ENCODE results near the gene CD96.

DNA sequence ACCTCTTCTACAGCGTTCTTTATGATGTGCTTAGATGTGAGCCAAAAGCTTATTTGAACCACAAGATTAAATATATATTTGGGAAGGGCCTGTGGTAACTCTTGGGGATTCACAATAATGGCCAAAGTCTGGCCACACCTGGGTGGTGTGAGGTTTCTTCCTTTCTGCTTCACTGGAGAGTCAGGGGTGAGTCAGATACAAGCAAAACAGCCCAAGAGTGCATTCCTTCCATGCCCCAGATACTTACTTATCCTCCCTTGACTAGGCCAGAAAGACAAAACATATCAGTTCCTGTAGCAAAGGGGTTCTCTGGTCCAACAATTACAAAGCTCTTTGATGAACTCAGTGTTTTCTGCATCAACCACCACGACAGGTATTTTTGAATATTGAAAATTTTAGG is 52.2 kb downstream of the CD96 start:
- no peak for TF ChIP-seq EZH2 (IDR thresholded peaks at IDR 0.05; ENCODE audit: low read length, missing control alignments)
- TF ChIP-seq, protein P1, sequence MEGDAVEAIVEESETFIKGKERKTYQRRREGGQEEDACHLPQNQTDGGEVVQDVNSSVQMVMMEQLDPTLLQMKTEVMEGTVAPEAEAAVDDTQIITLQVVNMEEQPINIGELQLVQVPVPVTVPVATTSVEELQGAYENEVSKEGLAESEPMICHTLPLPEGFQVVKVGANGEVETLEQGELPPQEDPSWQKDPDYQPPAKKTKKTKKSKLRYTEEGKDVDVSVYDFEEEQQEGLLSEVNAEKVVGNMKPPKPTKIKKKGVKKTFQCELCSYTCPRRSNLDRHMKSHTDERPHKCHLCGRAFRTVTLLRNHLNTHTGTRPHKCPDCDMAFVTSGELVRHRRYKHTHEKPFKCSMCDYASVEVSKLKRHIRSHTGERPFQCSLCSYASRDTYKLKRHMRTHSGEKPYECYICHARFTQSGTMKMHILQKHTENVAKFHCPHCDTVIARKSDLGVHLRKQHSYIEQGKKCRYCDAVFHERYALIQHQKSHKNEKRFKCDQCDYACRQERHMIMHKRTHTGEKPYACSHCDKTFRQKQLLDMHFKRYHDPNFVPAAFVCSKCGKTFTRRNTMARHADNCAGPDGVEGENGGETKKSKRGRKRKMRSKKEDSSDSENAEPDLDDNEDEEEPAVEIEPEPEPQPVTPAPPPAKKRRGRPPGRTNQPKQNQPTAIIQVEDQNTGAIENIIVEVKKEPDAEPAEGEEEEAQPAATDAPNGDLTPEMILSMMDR (conservative IDR thresholded peaks at IDR 0.05 in 1 of 2, IDR thresholded peaks at IDR 0.05 in 1 of 2; ENCODE audit: low read depth in 1 of 2, low read length in 2 of 2), result no peak
